Measurements from ENCODE around the gene PRKACA. TPM values are rescaled to one million over a fixed set of nuclear protein-coding genes. Genes with fewer than 3 reads are reported as not detected.

The PRKACA gene
- total and polyA plus RNA-seq, 2 donors (not counting 3 experiments of a cell fraction or from before 2014, with no cell fraction given) = 44.2 to 97.5 TPM

GRCh38 chr19:14070268-14071050 lies 47.1 kb downstream of the PRKACA start:
- intact Hi-C loops (cut with micrococcal nuclease) (loop anchor here (5.0 kb wide), 1 partner anchor 283 kb away; no protein-coding TSS in a partner anchor), dilution Hi-C loops (cut with MboI; ENCODE audit: extremely low pct_ligation_motif_present, low sequenced_read_pairs) (no loop called here)
- H3K9ac ChIP-seq (replicated peaks; ENCODE audit: extremely low read depth, insufficient read depth, low read length) = no peak overlapping the region
- peaks cover 26% of the 10 kb centered on the region for H3K4me1 ChIP-seq (ENCODE audit: control insufficient read depth, extremely low read depth, insufficient read depth, low read length)
- H3K9me1 ChIP-seq (replicated peaks; ENCODE audit: control insufficient read depth, extremely low read depth, insufficient read depth, low read length) = no peaks in the 10 kb centered on the region
- ChIA-PET POLR2A (interaction anchor here (0.6 kb wide), 1 partner anchor 142 kb away, joined by 5 read pairs; no protein-coding TSS in a partner anchor), CTCF (interaction anchor here (1.0 to 6.6 kb wide), 12 partner anchors 11 to 198 kb away, joined by 3 to 74 read pairs (median 14); partner anchors contain the start of genes IL27RA and NANOS3)
- H3K9me3 ChIP-seq (replicated peaks; ENCODE audit: control insufficient read depth, insufficient read depth, low read length) = no peaks in the 10 kb centered on the region
- H3K4me3 ChIP-seq (replicated peaks in 1 of 3; ENCODE audit: insufficient read depth in 1 of 3, low read depth in 1 of 3, low read length in 3 of 3) = no peak overlapping the region
- FAIRE-seq (no peak), DNase-seq (ENCODE audit: low read depth, low spot score) (no peak)
- H3K4me2 ChIP-seq (ENCODE audit: insufficient read depth, low read length) = no peak overlapping the region
- BruUV-seq (replicated peaks) = no TSS peak
- no peaks in the 10 kb centered on the region for H4K20me1 ChIP-seq (replicated peaks; ENCODE audit: control insufficient read depth, extremely low read depth, insufficient read depth, low read length)
- no peaks in the 10 kb centered on the region for H3K27me3 ChIP-seq (ENCODE audit: control insufficient read depth in 2 of 2, insufficient read depth in 2 of 2, low read length in 2 of 2)
- no peaks in the 10 kb centered on the region for H3K79me2 ChIP-seq (ENCODE audit: control insufficient read depth, insufficient read depth, low read length)
- H2AFZ ChIP-seq (ENCODE audit: low read depth, low read length) = no peak overlapping the region
- no peak overlapping the region for H3K27ac ChIP-seq (ENCODE audit: insufficient read depth, low read depth, low read length)
- TF ChIP-seq GATA2 (IDR thresholded peaks at IDR 0.05; ENCODE audit: insufficient read depth, insufficient read length, low read depth, low read length) (no peak), FOS (IDR thresholded peaks at IDR 0.05; ENCODE audit: borderline replicate concordance, insufficient read depth, low read length) (no peak), MYC (IDR thresholded peaks at IDR 0.05; ENCODE audit: low read depth, low read length) (no peak), MAX (IDR thresholded peaks at IDR 0.05; ENCODE audit: insufficient read depth, insufficient read length) (no peak), POLR2A (IDR thresholded peaks at IDR 0.05; ENCODE audit: low read depth, low read length) (no peak), CTCF (IDR thresholded peaks at IDR 0.05; ENCODE audit: extremely low read depth in 1 of 2, insufficient read depth in 1 of 2, low read depth in 1 of 2, low read length in 2 of 2) (no peak), JUN (IDR thresholded peaks at IDR 0.05; ENCODE audit: borderline replicate concordance, insufficient read depth, insufficient read length, low read depth) (no peak), EZH2 (IDR thresholded peaks at IDR 0.05; ENCODE audit: borderline replicate concordance, low read depth, low read length, severe bottlenecking) (no peak), POLR2AphosphoS5 (IDR thresholded peaks at IDR 0.05; ENCODE audit: insufficient read depth, low read depth, low read length) (no peak)
- no peaks in the 10 kb centered on the region for H3K36me3 ChIP-seq (ENCODE audit: control insufficient read depth in 2 of 2, extremely low read depth in 1 of 2, insufficient read depth in 2 of 2, low read length in 2 of 2)

Data from endothelial cell of umbilical vein (primary cell).